Astrocyte (in vitro differentiated cells and primary cell): ENCODE measurements around the gene CDH22. TPM values are rescaled to one million over a fixed set of nuclear protein-coding genes. Genes with fewer than 3 reads are reported as not detected.

Experiments
- DNase-seq: peaks from one replicate; pipeline ENCODE4 v3.0.0-alpha.2; 2010; ENCODE audit warnings: low read depth
- FAIRE-seq: peaks from 2 replicates; lab custom pipeline; 2011; peaks lifted over from hg19 to GRCh38; lab: Jason Lieb, UNC
- H2AFZ ChIP-seq: 2 replicates; pipeline ENCODE4 v1.6.0; 2012; ENCODE audit warnings: low read depth, low read length, inconsistent platforms
- H3K27ac ChIP-seq: 2 replicates; pipeline ENCODE4 v1.5.1; 2011; ENCODE audit warnings: low read depth, low read length, inconsistent platforms
- H3K27me3 ChIP-seq: 2 replicates; pipeline ENCODE4 v1.6.0; 2011; ENCODE audit warnings: low read length, inconsistent platforms; ENCODE audit not compliant: insufficient read depth
- H3K36me3 ChIP-seq: 2 replicates; pipeline ENCODE4 v1.5.1; 2011; ENCODE audit warnings: low read length, inconsistent platforms; ENCODE audit not compliant: insufficient read depth
- H3K4me1 ChIP-seq: 2 replicates; pipeline ENCODE4 v1.5.1; 2011; ENCODE audit warnings: low read length, inconsistent platforms; ENCODE audit not compliant: insufficient read depth
- H3K4me2 ChIP-seq: 2 replicates; pipeline ENCODE4 v1.6.0; 2012; ENCODE audit warnings: low read length, inconsistent platforms
- H3K4me3 ChIP-seq: 2 replicates; pipeline ENCODE4 v1.5.1; 2011; ENCODE audit warnings: low read depth, mild to moderate bottlenecking, low read length, inconsistent platforms; ENCODE audit not compliant: insufficient read depth
- H3K79me2 ChIP-seq: 2 replicates; pipeline ENCODE4 v1.6.0; 2012; ENCODE audit warnings: mild to moderate bottlenecking, low read length, inconsistent platforms; ENCODE audit not compliant: insufficient read depth
- H3K9ac ChIP-seq: 2 replicates; pipeline ENCODE4 v1.6.0; 2012; ENCODE audit warnings: mild to moderate bottlenecking, low read length, inconsistent platforms
- H3K9me3 ChIP-seq: 2 replicates; pipeline ENCODE4 v1.5.1; 2012; ENCODE audit warnings: low read depth, mild to moderate bottlenecking, low read length, inconsistent platforms; ENCODE audit not compliant: insufficient read depth
- H4K20me1 ChIP-seq: 2 replicates; pipeline ENCODE4 v1.6.0; 2012; ENCODE audit warnings: low read length, inconsistent platforms; ENCODE audit not compliant: insufficient read depth
- H3K27ac Mint-ChIP-seq: one replicate; pipeline ENCODE4 v1.8.0; 2021; ENCODE audit warnings: mild to moderate bottlenecking, mixed read lengths; ENCODE audit not compliant: unreplicated experiment
- H3K27me3 Mint-ChIP-seq: one replicate; pipeline ENCODE4 v1.8.0; 2021; ENCODE audit warnings: low read depth, mixed read lengths; ENCODE audit not compliant: unreplicated experiment
- H3K36me3 Mint-ChIP-seq: one replicate; pipeline ENCODE4 v1.8.0; 2021; ENCODE audit warnings: low read depth, mixed read lengths; ENCODE audit not compliant: unreplicated experiment
- H3K4me1 Mint-ChIP-seq: one replicate; pipeline ENCODE4 v1.8.0; 2021; ENCODE audit warnings: low read depth, mixed read lengths; ENCODE audit not compliant: unreplicated experiment
- H3K4me3 Mint-ChIP-seq: one replicate; pipeline ENCODE4 v1.8.0; 2021; ENCODE audit warnings: mild to moderate bottlenecking, moderate library complexity, mixed read lengths; ENCODE audit not compliant: unreplicated experiment
- H3K9me3 Mint-ChIP-seq: one replicate; pipeline ENCODE4 v1.8.0; 2021; ENCODE audit warnings: mild to moderate bottlenecking, mixed read lengths; ENCODE audit not compliant: unreplicated experiment
- CTCF ChIP-seq: IDR thresholded peaks from 2 replicates; pipeline ENCODE4 v1.5.1; 2011; ENCODE audit warnings: low read depth, mild to moderate bottlenecking, inconsistent platforms, low read length, moderate library complexity; ENCODE audit not compliant: insufficient read depth
- EZH2 ChIP-seq: IDR thresholded peaks from 2 replicates; pipeline ENCODE4 v1.6.1; 2012; ENCODE audit warnings: mild to moderate bottlenecking, low read length, inconsistent platforms; ENCODE audit not compliant: insufficient read depth
- total RNA-seq: library from RNA; stranded (reverse); gene quantifications from 2 replicates; pipeline ENCODE4 v1.2.1, GENCODE V29; 2021

The CDH22 gene
- total RNA-seq, 1 donor from 2014 or later, result not detected

DNA sequence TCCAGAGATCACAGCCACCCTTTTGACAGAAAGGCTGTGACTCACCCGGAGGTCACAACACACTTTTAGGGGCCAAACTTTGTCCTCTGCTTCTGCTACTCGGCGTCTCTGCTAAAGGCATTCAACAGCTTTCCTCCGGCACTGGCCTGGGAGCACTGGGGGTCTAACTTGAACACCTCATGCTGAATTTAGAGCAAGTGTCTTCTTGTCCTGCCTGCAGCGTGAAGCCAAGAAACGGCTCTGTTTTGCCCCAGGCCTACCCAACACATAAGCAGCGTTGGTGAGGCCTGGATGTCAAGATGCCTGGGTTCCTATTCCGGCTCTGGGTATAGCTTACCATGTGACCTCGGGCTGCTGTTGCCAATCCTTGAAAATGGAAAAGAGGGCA lies 2.3 kb downstream of the CDH22 start:
- Mint-ChIP-seq H3K27me3 (peaks cover 76% of the 10 kb centered on the region), H3K9me3 (no peaks in the 10 kb centered on the region), H3K4me3 (no peak overlapping the region), H3K4me1 (peaks cover 2% of the 10 kb centered on the region), H3K27ac (no peak overlapping the region), H3K36me3 (no peaks in the 10 kb centered on the region)
- Histone ChIP-seq H3K79me2 (no peaks in the 10 kb centered on the region), H4K20me1 (no peaks in the 10 kb centered on the region), H3K36me3 (no peaks in the 10 kb centered on the region), H3K4me2 (no peak overlapping the region), H3K9me3 (no peaks in the 10 kb centered on the region), H3K4me3 (no peak overlapping the region), H3K9ac (no peak overlapping the region), H2AFZ (no peak overlapping the region), H3K27me3 (peaks cover 61% of the 10 kb centered on the region), H3K4me1 (peaks cover 2% of the 10 kb centered on the region), H3K27ac (no peak overlapping the region)
- DNase-seq (no peak), FAIRE-seq (no peak)
- TF ChIP-seq CTCF, result no peak
- TF ChIP-seq EZH2, result no peak

DNA sequence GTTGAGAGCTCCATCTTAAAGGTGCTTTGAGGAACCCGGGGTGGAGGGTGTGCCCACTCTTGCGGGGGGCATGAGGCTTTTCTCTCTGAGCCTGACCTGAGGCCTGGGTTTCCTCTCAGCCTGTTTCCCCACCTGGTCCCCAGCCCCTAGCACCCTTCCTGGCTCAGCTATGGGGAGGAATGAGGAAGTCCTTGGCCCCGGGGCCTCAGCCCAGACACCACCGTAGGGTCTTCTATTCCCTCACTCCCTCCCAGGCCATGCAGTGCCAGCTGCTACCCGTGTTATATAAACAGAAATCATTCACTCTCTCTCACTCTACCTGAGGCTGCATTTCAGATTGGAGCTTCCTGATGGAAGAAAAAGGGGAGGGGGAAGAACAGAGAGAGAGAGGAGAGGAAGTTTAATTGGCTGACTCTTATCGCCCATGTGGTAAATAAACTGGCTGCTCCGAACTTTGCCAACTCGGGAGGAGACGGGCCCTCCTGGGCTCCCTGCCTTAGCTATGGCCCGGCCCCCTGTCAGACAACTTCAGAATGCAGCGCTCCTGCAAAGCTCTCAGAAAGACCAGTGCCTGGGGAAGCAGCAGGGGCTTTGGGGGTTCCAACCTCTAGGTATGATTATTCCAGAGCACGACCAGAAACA lies 2.8 kb downstream of the CDH22 start:
- H3K27me3 Mint-ChIP-seq, result peaks cover 75% of the 10 kb centered on the region
- no peaks in the 10 kb centered on the region for H3K36me3 Mint-ChIP-seq
- FAIRE-seq (no peak), DNase-seq (no peak)
- Histone ChIP-seq H3K4me2 (no peak overlapping the region), H2AFZ (no peak overlapping the region), H3K36me3 (no peaks in the 10 kb centered on the region), H3K27ac (no peak overlapping the region), H3K4me3 (no peak overlapping the region), H3K9ac (no peak overlapping the region), H3K9me3 (no peaks in the 10 kb centered on the region), H3K27me3 (peaks cover 56% of the 10 kb centered on the region), H4K20me1 (no peaks in the 10 kb centered on the region), H3K79me2 (no peaks in the 10 kb centered on the region), H3K4me1 (peaks cover 2% of the 10 kb centered on the region)
- H3K4me1 Mint-ChIP-seq, result peaks cover 2% of the 10 kb centered on the region
- no peaks in the 10 kb centered on the region for H3K9me3 Mint-ChIP-seq
- no peak overlapping the region for H3K4me3 Mint-ChIP-seq
- TF ChIP-seq CTCF (no peak), EZH2 (no peak)
- no peak overlapping the region for H3K27ac Mint-ChIP-seq

DNA sequence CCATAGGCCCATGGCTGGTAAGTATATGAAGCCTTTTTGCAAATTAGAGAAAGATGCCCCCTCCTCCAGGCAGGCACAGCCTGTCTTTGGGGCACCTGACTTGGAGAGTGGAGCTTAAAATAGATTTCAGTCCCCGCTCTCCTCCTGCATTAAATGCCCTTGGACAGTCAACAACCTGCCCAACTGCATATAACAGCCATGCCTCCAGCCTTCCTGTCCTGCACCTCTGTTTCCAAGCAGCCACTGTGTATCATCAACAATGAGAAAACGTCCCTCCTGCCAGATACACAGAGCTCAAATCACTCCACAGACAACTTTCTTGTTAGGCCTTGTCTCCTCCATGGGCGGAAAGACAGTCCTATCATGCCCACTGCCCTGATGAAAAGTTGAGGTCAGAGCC lies 3.4 kb downstream of the CDH22 start:
- Histone ChIP-seq H2AFZ (no peak overlapping the region), H3K4me3 (no peak overlapping the region), H3K9ac (no peak overlapping the region), H3K79me2 (no peaks in the 10 kb centered on the region), H3K27me3 (peaks cover 50% of the 10 kb centered on the region), H3K36me3 (no peaks in the 10 kb centered on the region), H3K4me1 (peaks cover 2% of the 10 kb centered on the region), H3K27ac (no peak overlapping the region), H4K20me1 (no peaks in the 10 kb centered on the region), H3K4me2 (no peak overlapping the region), H3K9me3 (no peaks in the 10 kb centered on the region)
- FAIRE-seq (no peak), DNase-seq (no peak)
- Mint-ChIP-seq H3K9me3 (no peaks in the 10 kb centered on the region), H3K36me3 (no peaks in the 10 kb centered on the region), H3K4me1 (peaks cover 2% of the 10 kb centered on the region), H3K27ac (no peak overlapping the region), H3K4me3 (no peak overlapping the region), H3K27me3 (peaks cover 75% of the 10 kb centered on the region)
- TF ChIP-seq EZH2, result no peak
- TF ChIP-seq CTCF, result no peak
